GM12878 (cell line): Measurements from ENCODE around the gene TMED7. TPM values are rescaled to one million over a fixed set of nuclear protein-coding genes. Genes with fewer than 3 reads are reported as not detected.

Experiments used
- ATAC-seq: fragments of 200-7000 bp; cut with Tn5 transposase; 3 replicates; pipeline ENCODE4 v1.9.1; 2020; ENCODE audit warnings: mild to moderate bottlenecking, moderate library complexity
- Bru-seq: library from RNA; stranded (reverse); fragments of 400-500 nt; gene quantifications from one replicate; lab custom pipeline; 2021; lab: Mats Ljungman, UMichigan
- BruChase-seq, 2 experiments: library from RNA; stranded (reverse); fragments of 400-500 nt; gene quantifications; one replicate each; lab custom pipeline; 2021; lab: Mats Ljungman, UMichigan
- BruUV-seq: library from RNA; stranded (reverse); fragments of 400-500 nt; replicated peaks from 2 replicates; lab custom pipeline; 2021; lab: Mats Ljungman, UMichigan
- CTCF ChIA-PET: fragments of 300-600 bp; sonication (Branson Sonifier 250); formaldehyde crosslinking; extraction: SDS; loops from one replicate; lab custom pipeline; 2021; ENCODE audit warnings: inconsistent platforms; lab: Yijun Ruan, JAX
- POLR2A ChIA-PET: fragments of 350-600 bp; formaldehyde crosslinking; extraction: SDS; loops from one replicate; lab custom pipeline; 2021; ENCODE audit warnings: inconsistent platforms; lab: Charles Lee
- RAD21 ChIA-PET: fragments of 300-600 bp; sonication (Branson Sonifier 250); formaldehyde crosslinking; loops from one replicate; lab custom pipeline; 2023; ENCODE audit warnings: antibody characterized with exemption; ENCODE audit not compliant: unreplicated experiment; lab: Charles Lee
- SMC1A ChIA-PET: fragments of 300-600 bp; sonication (Branson Sonifier 250); formaldehyde crosslinking; loops from one replicate; lab custom pipeline; 2023; ENCODE audit not compliant: unreplicated experiment, uncharacterized antibody; lab: Charles Lee
- DNase-seq: peaks from one replicate; pipeline ENCODE4 v3.0.0-alpha.2; 2011; ENCODE audit warnings: low read depth, low spot score
- FAIRE-seq: peaks from 3 replicates; lab custom pipeline; 2011; peaks lifted over from hg19 to GRCh38; lab: Jason Lieb, UNC
- H2AFZ ChIP-seq: 2 replicates; pipeline ENCODE4 v1.6.0; 2011; ENCODE audit warnings: low read depth, low read length, control low read depth; ENCODE audit not compliant: control insufficient read depth
- H3K27ac ChIP-seq: 2 replicates; pipeline ENCODE4 v1.5.1; 2011; ENCODE audit warnings: control low read depth; ENCODE audit not compliant: control insufficient read depth, insufficient read depth
- H3K27me3 ChIP-seq, 2 experiments: replicated peaks in 1 of 2; 2 replicates each; pipeline versions ENCODE4 v1.6.0 to v1.6.1; 2011; ENCODE audit warnings: low read length in 1 of 2; ENCODE audit not compliant: control insufficient read depth in 2 of 2, insufficient read depth in 2 of 2
- H3K36me3 ChIP-seq, 2 experiments: 2 replicates each; pipeline ENCODE4 v1.5.1; 2011; ENCODE audit warnings: low read length in 1 of 2; ENCODE audit not compliant: control insufficient read depth in 2 of 2, insufficient read depth in 2 of 2
- H3K4me1 ChIP-seq: 2 replicates; pipeline ENCODE4 v1.6.1; 2011; ENCODE audit warnings: mild to moderate bottlenecking, low read length, moderate library complexity, mixed read lengths; ENCODE audit not compliant: control insufficient read depth, insufficient read depth
- H3K4me2 ChIP-seq: 2 replicates; pipeline ENCODE4 v1.6.0; 2011; ENCODE audit warnings: control low read depth; ENCODE audit not compliant: control insufficient read depth, insufficient read depth
- H3K4me3 ChIP-seq: fragments of 200-600 bp; sonication (generic); 2 replicates; pipeline ENCODE4 v1.5.1; 2016
- H3K79me2 ChIP-seq: 2 replicates; pipeline ENCODE4 v1.6.0; 2011; ENCODE audit warnings: low read length; ENCODE audit not compliant: control insufficient read depth, insufficient read depth
- H3K9ac ChIP-seq: 2 replicates; pipeline ENCODE4 v1.8.0; 2011; ENCODE audit warnings: low read length, control low read depth, mixed read lengths; ENCODE audit not compliant: control insufficient read depth, insufficient read depth
- H3K9me3 ChIP-seq: replicated peaks from 3 replicates; pipeline ENCODE4 v1.5.1; 2011; ENCODE audit warnings: mild to moderate bottlenecking, low read length; ENCODE audit not compliant: control insufficient read depth, insufficient read depth
- H4K20me1 ChIP-seq: 2 replicates; pipeline ENCODE4 v1.6.0; 2011; ENCODE audit not compliant: control insufficient read depth, insufficient read depth
- EED ChIP-seq: sonication (generic); IDR thresholded peaks from 2 replicates; pipeline ENCODE4 v1.6.1; 2016; ENCODE audit warnings: antibody characterized with exemption, low read depth
- EGR1 ChIP-seq, 2 experiments: IDR thresholded peaks; 1 replicate in 1 of 2; 2 replicates in 1 of 2; pipeline ENCODE4 v1.6.1; 2011 to 2012; ENCODE audit warnings: low read depth in 2 of 2, low read length in 2 of 2, borderline replicate concordance in 1 of 2, mild to moderate bottlenecking in 1 of 2, moderate library complexity in 1 of 2
- ETV6 ChIP-seq, 2 experiments: fragments of 450-650 bp in 1 of 2; IDR thresholded peaks in 1 of 2; conservative IDR thresholded peaks in 1 of 2; 2 replicates each; pipeline ENCODE4 v1.6.1; 2014; ENCODE audit warnings: antibody characterized with exemption in 1 of 2, borderline replicate concordance in 1 of 2, low read depth in 1 of 2, mild to moderate bottlenecking in 1 of 2, moderate library complexity in 1 of 2
- IRF4 ChIP-seq: IDR thresholded peaks from 2 replicates; pipeline ENCODE4 v1.6.1; 2011; ENCODE audit warnings: low read depth, low read length
- KLF5 ChIP-seq: fragments of 450-650 bp; IDR thresholded peaks from 2 replicates; pipeline ENCODE4 v1.6.1; 2014; ENCODE audit warnings: mild to moderate bottlenecking; ENCODE audit not compliant: partially characterized antibody
- MEF2B ChIP-seq: fragments of 450-650 bp; IDR thresholded peaks from 2 replicates; pipeline ENCODE4 v1.6.1; 2018; ENCODE audit warnings: mild to moderate bottlenecking, moderate library complexity; ENCODE audit not compliant: partially characterized antibody, poor library complexity, severe bottlenecking
- MXI1 ChIP-seq: fragments of 150-350 bp; IDR thresholded peaks from 2 replicates; pipeline ENCODE4 v1.6.1; 2011; ENCODE audit warnings: low read depth, mild to moderate bottlenecking, inconsistent platforms, low read length, improper control_type of control experiment
- NFYA ChIP-seq: IDR thresholded peaks from 2 replicates; pipeline ENCODE4 v1.6.1; 2011; ENCODE audit warnings: low read depth, mild to moderate bottlenecking, low read length, improper control_type of control experiment, borderline replicate concordance
- PKNOX1 ChIP-seq: fragments of 450-650 bp; IDR thresholded peaks from 2 replicates; pipeline ENCODE4 v1.6.1; 2016; ENCODE audit warnings: mild to moderate bottlenecking
- POLR2AphosphoS5 ChIP-seq: IDR thresholded peaks from 2 replicates; pipeline ENCODE4 v1.6.1; 2011; ENCODE audit warnings: mild to moderate bottlenecking, low read length, inconsistent platforms
- SMC3 ChIP-seq: IDR thresholded peaks from 2 replicates; pipeline ENCODE4 v1.6.1; 2011; ENCODE audit warnings: low read length, improper control_type of control experiment, borderline replicate concordance
- USF1 ChIP-seq: IDR thresholded peaks from 2 replicates; pipeline ENCODE4 v1.6.1; 2011; ENCODE audit warnings: borderline replicate concordance, low read depth, mild to moderate bottlenecking, moderate library complexity, mixed read lengths, low read length; ENCODE audit not compliant: insufficient read depth; ENCODE audit errors: extremely low read length
- WGBS: methylation state at CpG from one replicate; pipeline ENCODE4 v1.1.6; 2016; ENCODE audit warnings: low lambda C conversion rate; ENCODE audit not compliant: insufficient replicate concordance, insufficient coverage; ENCODE audit errors: missing lambda C conversion rate; 5-methylcytosine and 5-hydroxymethylcytosine counted together
- in situ Hi-C: fragments of 300-500 bp; cut with MboI; formaldehyde crosslinking; loops from 9 replicates; pipeline ENCODE4 v1.14.3; 2018; ENCODE audit warnings: mixed read lengths
- intact Hi-C: fragments of 100-400 bp; cut with micrococcal nuclease; formaldehyde crosslinking; loops from one replicate; pipeline ENCODE4 v1.14.2; 2022; ENCODE audit not compliant: unreplicated experiment
- long read RNA-seq, 2 experiments: library from polyadenylated mRNA; unstranded; transcript quantifications; one replicate each; pipeline ENCODE4 v2.0.0, GENCODE V29; 2019 to 2020
- polyA minus RNA-seq, 3 experiments: library from RNA; depleted of rRNA, polyadenylated mRNA; stranded (reverse); fragments of >200 nt; gene quantifications; 2 replicates each; pipeline ENCODE4 v1.2.3, GENCODE V29; 2011
- polyA plus RNA-seq, 11 experiments: library from polyadenylated mRNA; depleted of rRNA in 4 of 11; unstranded in 6 of 11; stranded (reverse) in 5 of 11; fragments of >200 nt; fragmentation: Nextera tagmentation in 4 of 11; fragmentation: Illumina TruSeq in 1 of 11; extraction: Ambion mirVana in 4 of 11; extraction: Trizol in 1 of 11; gene quantifications; 1 replicate in 1 of 11; 2 replicates in 10 of 11; pipeline versions ENCODE4 v1.2.1 to v1.2.3, GENCODE V29; 2011 to 2016; ENCODE audit warnings: inconsistent platforms in 2 of 11, missing spikeins in 2 of 11, low read depth in 1 of 11
- total RNA-seq, 4 experiments: library from RNA; depleted of rRNA in 3 of 4; stranded (reverse); fragments of >200 nt in 3 of 4; fragmentation: Illumina TruSeq in 1 of 4; extraction: Trizol in 1 of 4; gene quantifications; 2 replicates each; pipeline versions ENCODE4 v1.2.1 to v1.2.3, GENCODE V29; 2013 to 2021

TMED7 gene
- 43.2 and 44.6 TPM in 2 replicates for total RNA-seq (2013; cell fraction: nucleolus; rRNA removed)
- total RNA-seq (2014; rRNA removed) (21.9 and 28.3 TPM in 2 replicates), total RNA-seq (2014; rRNA removed; fragmentation: Illumina TruSeq; extraction: Trizol) (26.0 and 26.2 TPM in 2 replicates), total RNA-seq (2021) (35.6 and 37.0 TPM in 2 replicates), polyA plus RNA-seq (2011; rRNA removed) (24.3 and 37.2 TPM in 2 replicates), polyA plus RNA-seq (2014; fragmentation: Illumina TruSeq; extraction: Trizol) (18.8 and 26.9 TPM in 2 replicates), polyA plus RNA-seq (2014; fragmentation: Nextera tagmentation; extraction: Ambion mirVana) (10 to 100 TPM in 1 of 2 experiments, 1 to 10 TPM in 1; 8.0 to 10.3 TPM), polyA plus RNA-seq (2014; rRNA removed) (26.0 and 37.3 TPM in 2 replicates), polyA plus RNA-seq (2016; fragmentation: Nextera tagmentation; extraction: Ambion mirVana) (10 to 100 TPM; 29.1 to 29.7 TPM), polyA minus RNA-seq (2011; rRNA and poly(A)+ RNA removed) (15.8 and 23.5 TPM in 2 replicates), Bru-seq, nascent RNA (percentile 94 among the genes with signal in this experiment), BruChase-seq, experiment 1, labeled RNA remaining after a 6-hour chase (percentile 99 among the genes with signal in this experiment), BruChase-seq, experiment 2, labeled RNA remaining after a 2-hour chase (percentile 100 among the genes with signal in this experiment)
- 7.4 TPM for polyA plus RNA-seq (2011; ENCODE audit: low read depth)
- polyA plus RNA-seq (2011; cell fraction: cytosol; rRNA removed) = 17.2 and 25.6 TPM in 2 replicates
- 8.5 and 12.6 TPM in 2 replicates for polyA plus RNA-seq (2011; cell fraction: nucleus; rRNA removed)
- polyA plus RNA-seq (2012) = 17.9 and 23.0 TPM in 2 replicates
- 10.3 and 13.8 TPM in 2 replicates for polyA minus RNA-seq (2011; cell fraction: cytosol; rRNA and poly(A)+ RNA removed)
- 13.1 and 22.6 TPM in 2 replicates for polyA minus RNA-seq (2011; cell fraction: nucleus; rRNA and poly(A)+ RNA removed)
- long read RNA-seq, experiment 1, transcript TMED7-201 (3 exons, 3,757 nt) = major isoform, 10 of 14 reads
- long read RNA-seq, experiment 1, partial matches to known transcripts = 0 of 14 reads
- long read RNA-seq, experiment 1, other reads (novel, unspliced or antisense) = 4 of 14 reads
- long read RNA-seq, experiment 2, transcript TMED7-201 (3 exons, 3,757 nt) = major isoform, 20 of 23 reads
- long read RNA-seq, experiment 2, partial matches to known transcripts = 2 of 23 reads
- long read RNA-seq, experiment 2, other reads (novel, unspliced or antisense) = 1 of 23 reads

- Histone ChIP-seq H3K9me3 (no peaks in the 10 kb centered on the region), H3K36me3 (peaks cover 0 to 13% of the 10 kb centered on the region in 2 experiments; a peak in 1 of 4 replicates), H3K27ac (peak within 1 kb of the TSS; percentile 86), H3K27me3 (no peaks in the 10 kb centered on the region), H3K79me2 (peaks cover 56% of the 10 kb centered on the region), H3K4me1 (peaks cover 5% of the 10 kb centered on the region; the same call in 1 of the 2 replicates), H3K4me3 (peak within 1 kb of the TSS; percentile 91), H3K4me2 (peak within 1 kb of the TSS; percentile 91), H4K20me1 (peaks cover 3% of the 10 kb centered on the region; the same call in 1 of the 2 replicates), H2AFZ (peak within 1 kb of the TSS; percentile 86), H3K9ac (peak within 1 kb of the TSS; percentile 90)
- intact Hi-C loops (loop anchor here (2.0 kb wide), 1 partner anchor 19 kb away; no protein-coding TSS in a partner anchor), in situ Hi-C loops (no loop called here)
- ATAC-seq = peak; percentile 93
- CTCF ChIA-PET = interaction anchor here (0.8 to 3.6 kb wide), 11 partner anchors 9 to 407 kb away, joined by 3 to 27 read pairs (median 6); partner anchors contain the start of genes ARL14EPL and TICAM2
- no TSS peak for BruUV-seq
- WGBS = under 1% methylated on average over 72 of the region's 77 CpGs
- FAIRE-seq = peak; percentile 85
- RAD21 ChIA-PET = interaction anchor here (0.7 to 2.3 kb wide), 19 partner anchors 8 to 442 kb away, joined by 3 to 12 read pairs (median 4); partner anchors contain the start of genes FEM1C and TICAM2
- POLR2A ChIA-PET = interaction anchor here (0.6 to 4.0 kb wide), 9 partner anchors 9 to 221 kb away, joined by 3 to 27 read pairs (median 7); partner anchors contain the start of gene TICAM2
- peak; percentile 95 for DNase-seq
- SMC1A ChIA-PET = interaction anchor here (1.0 to 4.9 kb wide), 13 partner anchors 11 to 451 kb away, joined by 3 to 47 read pairs (median 7); partner anchors contain the start of genes FEM1C and TICAM2
- TF ChIP-seq MEF2B = no peak
- TF ChIP-seq PKNOX1 = peak; percentile 77; the same call in 1 of the 2 replicates
- TF ChIP-seq EGR1 (IDR thresholded peaks at IDR 0.05; ENCODE audit: borderline replicate concordance in 1 of 2, low read depth in 2 of 2, low read length in 2 of 2) = peak; percentile 52 to 90
- 0 out of 2 replicates have a peak, but pooled peaks have one; percentile 21 for TF ChIP-seq SMC3
- no peak for TF ChIP-seq NFYA
- no peak for TF ChIP-seq KLF5
- peak in 1 of 2 experiments; percentile 73; a peak in 2 of 4 replicates for TF ChIP-seq ETV6 (conservative IDR thresholded peaks at IDR 0.05 in 1 of 2, IDR thresholded peaks at IDR 0.05 in 1 of 2; ENCODE audit: borderline replicate concordance in 1 of 2, low read depth in 1 of 2)
- no peak for TF ChIP-seq USF1
- no peak; the same call in 1 of the 2 replicates for TF ChIP-seq EED
- TF ChIP-seq IRF4 = 0 out of 2 replicates have a peak, but pooled peaks have one; percentile 19
- peak; percentile 90 for TF ChIP-seq POLR2AphosphoS5
- TF ChIP-seq MXI1 = peak; percentile 93
These were observed at the start of gene TMED7 for GRCh38 chr5:115625579-115626444. Gene TMED7, minus strand, starts transcription at chr5:115626036. Its CDS starts 244 bp downstream, at chr5:115625792.
